Left colon (tissue), 2 donors: Measurements from ENCODE around the gene CORO2B. TPM values are rescaled to one million over a fixed set of nuclear protein-coding genes. Genes with fewer than 3 reads are reported as not detected.

Source experiments
- ATAC-seq: fragments of 200-7000 bp; cut with Tn5 transposase; one replicate; pipeline ENCODE4 v1.9.1; 2020; ENCODE audit warnings: mild to moderate bottlenecking, moderate library complexity
- DNase-seq, 2 donors: peaks; one replicate each; pipeline ENCODE4 v3.0.0-alpha.2; 2020
- intact Hi-C, 2 donors: fragments of 100-400 bp; cut with DNase I in 1 of 2; cut with micrococcal nuclease in 1 of 2; formaldehyde crosslinking; loops; one replicate each; pipeline versions ENCODE4 v1.11.2 to v1.14.0; 2022; cut with DNase I, micrococcal nuclease
- long read RNA-seq: library from polyadenylated mRNA; unstranded; transcript quantifications from one replicate; pipeline ENCODE4 v2.0.0, GENCODE V29; 2021
- total RNA-seq, 2 donors: library from RNA; stranded (reverse); fragmentation: NEBNext Ultra II Directional; extraction: Animal tissue kit (Norgen Biotek cat#: 25700); gene quantifications; one replicate each; pipeline ENCODE4 v1.2.1, GENCODE V29; 2021
- donor health status: DM: no; HTN: no; CAD: no.
- donor health status: DM: yes; HTN: yes; CAD: no.

CORO2B gene
- total RNA-seq, result 1 to 10 TPM in 1 of 2 donors, under 1 TPM in 1; 0.67 to 1.6 TPM
- long read RNA-seq, result 0 reads

GRCh38 chr15:68578980-68579935 lies at the start of gene CORO2B:
Gene CORO2B, plus strand, starts transcription at chr15:68578993. Its CDS starts 270 bp downstream, at chr15:68579263.
- DNase-seq (peak in 1 of 2 donors; percentile 34), ATAC-seq (no peak)
- intact Hi-C loops, result no loop called here

GRCh38 chr15:68531387-68532179 lies 47.2 kb upstream of the CORO2B start:
- no peak for ATAC-seq
- DNase-seq, result no peak
- intact Hi-C loops, result no loop called here

GRCh38 chr15:68536331-68537095 lies 42.3 kb upstream of the CORO2B start:
- no peak for DNase-seq
- no peak for ATAC-seq
- intact Hi-C loops, result no loop called here

GRCh38 chr15:68537097-68537496 lies 41.7 kb upstream of the CORO2B start:
- ATAC-seq (no peak), DNase-seq (no peak)
- intact Hi-C loops, result no loop called here

GRCh38 chr15:68537506-68537905 lies 41.3 kb upstream of the CORO2B start:
- ATAC-seq (no peak), DNase-seq (no peak)
- intact Hi-C loops, result no loop called here

- ATAC-seq, result no peak
- intact Hi-C loops, result no loop called here
- no peak for DNase-seq
These were observed 40.5 kb upstream of the CORO2B start for GRCh38 chr15:68538311-68538710.

GRCh38 chr15:68541743-68542142 lies 37.0 kb upstream of the CORO2B start:
- no peak for ATAC-seq
- DNase-seq, result no peak
- intact Hi-C loops, result no loop called here

GRCh38 chr15:68542348-68542747 lies 36.4 kb upstream of the CORO2B start:
- DNase-seq (no peak), ATAC-seq (no peak)
- intact Hi-C loops, result no loop called here

- ATAC-seq (no peak), DNase-seq (no peak)
These were observed 36.0 kb upstream of the CORO2B start for GRCh38 chr15:68542771-68543164.

GRCh38 chr15:68543165-68544008 lies 35.4 kb upstream of the CORO2B start:
- intact Hi-C loops, result no loop called here
- DNase-seq (no peak), ATAC-seq (no peak)

More at GRCh38 chr15:68542771-68543164, 36.0 kb upstream of the CORO2B start:
- intact Hi-C loops, result no loop called here

GRCh38 chr15:68546318-68546717 lies 32.5 kb upstream of the CORO2B start:
- DNase-seq (no peak), ATAC-seq (no peak)
- intact Hi-C loops, result no loop called here

GRCh38 chr15:68548364-68548763 lies 30.4 kb upstream of the CORO2B start:
- intact Hi-C loops, result no loop called here
- ATAC-seq (no peak), DNase-seq (no peak)

GRCh38 chr15:68550004-68550403 lies 28.8 kb upstream of the CORO2B start:
- ATAC-seq (no peak), DNase-seq (no peak)
- intact Hi-C loops, result loop anchor here (5.0 to 10.0 kb wide), 3 partner anchors 322 to 377 kb away; no protein-coding TSS in a partner anchor

- DNase-seq, result peak in 1 of 2 donors; percentile 83
- peak; percentile 54 for ATAC-seq
- intact Hi-C loops, result loop anchor here (5.0 to 10.0 kb wide), 3 partner anchors 322 to 377 kb away; no protein-coding TSS in a partner anchor
These were observed 28.1 kb upstream of the CORO2B start for GRCh38 chr15:68550498-68551295.

- intact Hi-C loops, result loop anchor here (5.0 to 10.0 kb wide), 3 partner anchors 321 to 376 kb away; no protein-coding TSS in a partner anchor
- ATAC-seq, result no peak
- DNase-seq, result no peak
These were observed 27.5 kb upstream of the CORO2B start for GRCh38 chr15:68551296-68551635.

- DNase-seq (no peak), ATAC-seq (no peak)
- intact Hi-C loops, result loop anchor here (5.0 to 10.0 kb wide), 3 partner anchors 320 to 375 kb away; no protein-coding TSS in a partner anchor
These were observed 26.4 kb upstream of the CORO2B start for GRCh38 chr15:68552344-68552743.

GRCh38 chr15:68552773-68553172 lies 26.0 kb upstream of the CORO2B start:
- ATAC-seq, result no peak
- DNase-seq, result no peak
- intact Hi-C loops, result loop anchor here (5.0 to 10.0 kb wide), 3 partner anchors 320 to 375 kb away; no protein-coding TSS in a partner anchor
